CD4-positive, alpha-beta T cell (primary cell): ENCODE measurements around the gene PKIG. TPM values are rescaled to one million over a fixed set of nuclear protein-coding genes. Genes with fewer than 3 reads are reported as not detected.

Experiments used
- ATAC-seq: fragments of 200-7000 bp; cut with Tn5 transposase; one replicate; pipeline ENCODE4 v1.10.0; 2022; ENCODE audit warnings: mild to moderate bottlenecking; ENCODE audit not compliant: poor library complexity
- CTCF ChIA-PET: fragments of 350-600 bp; sonication (Branson Sonifier 250); formaldehyde crosslinking; loops from one replicate; lab custom pipeline; 2021; ENCODE audit warnings: antibody characterized with exemption, inconsistent platforms; lab: Charles Lee
- POLR2A ChIA-PET: fragments of 350-600 bp; sonication (Branson Sonifier 250); formaldehyde crosslinking; loops from one replicate; lab custom pipeline; 2021; ENCODE audit warnings: antibody characterized with exemption, inconsistent platforms; lab: Charles Lee
- DNase-seq, 14 experiments: peaks; one replicate each; pipeline ENCODE4 v3.0.0-alpha.2; 2013 to 2020; ENCODE audit warnings: mixed read lengths in 2 of 14
- H3K27ac ChIP-seq, 2 donors: one replicate each; pipeline versions ENCODE4 v1.5.1 to v1.7.0; 2013; ENCODE audit warnings: low read length in 2 of 2, low read depth in 1 of 2, mild to moderate bottlenecking in 1 of 2
- H3K27me3 ChIP-seq, 2 experiments: 1 replicate in 1 of 2; 2 replicates in 1 of 2; pipeline versions ENCODE4 v1.6.1 to v1.7.0; 2013; ENCODE audit warnings: low read length in 2 of 2, control low read depth in 1 of 2, mild to moderate bottlenecking in 1 of 2, moderate library complexity in 1 of 2; ENCODE audit not compliant: insufficient read depth in 2 of 2, control insufficient read depth in 1 of 2
- H3K36me3 ChIP-seq: one replicate; pipeline ENCODE4 v1.6.1; 2013; ENCODE audit warnings: low read length, control low read depth; ENCODE audit not compliant: insufficient read depth
- H3K4me1 ChIP-seq: one replicate; pipeline ENCODE4 v1.6.1; 2013; ENCODE audit warnings: low read length, control low read depth; ENCODE audit not compliant: insufficient read depth
- H3K4me3 ChIP-seq: one replicate; pipeline ENCODE4 v1.5.1; 2013; ENCODE audit warnings: mild to moderate bottlenecking, low read length, moderate library complexity
- H3K9me3 ChIP-seq, 2 experiments: 1 replicate in 1 of 2; 2 replicates in 1 of 2; pipeline versions ENCODE4 v1.6.1 to v1.7.0; 2013; ENCODE audit warnings: low read length in 2 of 2, mild to moderate bottlenecking in 2 of 2, control low read depth in 1 of 2, moderate library complexity in 1 of 2; ENCODE audit not compliant: control insufficient read depth in 1 of 2, insufficient read depth in 1 of 2
- H3K27ac Mint-ChIP-seq: one replicate; pipeline ENCODE4 v1.8.0; 2020; ENCODE audit warnings: mixed read lengths
- H3K27me3 Mint-ChIP-seq: one replicate; pipeline ENCODE4 v1.8.0; 2021; ENCODE audit warnings: mixed read lengths
- H3K36me3 Mint-ChIP-seq: one replicate; pipeline ENCODE4 v1.8.0; 2021; ENCODE audit warnings: low read depth, mixed read lengths
- H3K4me1 Mint-ChIP-seq: one replicate; pipeline ENCODE4 v1.8.0; 2021; ENCODE audit warnings: low read depth, mixed read lengths
- H3K4me3 Mint-ChIP-seq: one replicate; pipeline ENCODE4 v1.8.0; 2020; ENCODE audit warnings: mild to moderate bottlenecking, mixed read lengths
- H3K9me3 Mint-ChIP-seq: one replicate; pipeline ENCODE4 v1.8.0; 2020; ENCODE audit warnings: mixed read lengths
- CTCF ChIP-seq: fragments of 200-600 bp; IDR thresholded peaks from one replicate; pipeline ENCODE4 v1.8.0; 2022; ENCODE audit warnings: antibody characterized with exemption, mild to moderate bottlenecking
- intact Hi-C, 2 experiments: fragments of 100-400 bp; cut with DNase I in 1 of 2; cut with micrococcal nuclease in 1 of 2; formaldehyde crosslinking; loops; one replicate each; pipeline versions ENCODE4 v1.15.1 to v1.9.0; 2023 to 2025; cut with DNase I, micrococcal nuclease
- polyA plus RNA-seq, 2 donors: library from polyadenylated mRNA; unstranded; fragments of 120-200 nt; gene quantifications; one replicate each; pipeline ENCODE4 v1.2.1, GENCODE V29; 2013
- total RNA-seq, 174 experiments: library from RNA in 2 of 174; stranded (reverse) in 2 of 174; gene quantifications; one replicate each; pipeline ENCODE4 v1.2.3 and lab custom pipeline; 2021 to 2026

PKIG gene
- total RNA-seq (1 to 10 TPM; 1.7 to 2.4 TPM), total RNA-seq (lab: John Stamatoyannopoulos, UW) (0.46 to 12.7 (median 2.3) reads per million in 172 experiments)
- polyA plus RNA-seq (2013, experiment 1 of 2): 2.4 TPM
- 3.8 TPM for polyA plus RNA-seq (2013, experiment 2 of 2)

DNA sequence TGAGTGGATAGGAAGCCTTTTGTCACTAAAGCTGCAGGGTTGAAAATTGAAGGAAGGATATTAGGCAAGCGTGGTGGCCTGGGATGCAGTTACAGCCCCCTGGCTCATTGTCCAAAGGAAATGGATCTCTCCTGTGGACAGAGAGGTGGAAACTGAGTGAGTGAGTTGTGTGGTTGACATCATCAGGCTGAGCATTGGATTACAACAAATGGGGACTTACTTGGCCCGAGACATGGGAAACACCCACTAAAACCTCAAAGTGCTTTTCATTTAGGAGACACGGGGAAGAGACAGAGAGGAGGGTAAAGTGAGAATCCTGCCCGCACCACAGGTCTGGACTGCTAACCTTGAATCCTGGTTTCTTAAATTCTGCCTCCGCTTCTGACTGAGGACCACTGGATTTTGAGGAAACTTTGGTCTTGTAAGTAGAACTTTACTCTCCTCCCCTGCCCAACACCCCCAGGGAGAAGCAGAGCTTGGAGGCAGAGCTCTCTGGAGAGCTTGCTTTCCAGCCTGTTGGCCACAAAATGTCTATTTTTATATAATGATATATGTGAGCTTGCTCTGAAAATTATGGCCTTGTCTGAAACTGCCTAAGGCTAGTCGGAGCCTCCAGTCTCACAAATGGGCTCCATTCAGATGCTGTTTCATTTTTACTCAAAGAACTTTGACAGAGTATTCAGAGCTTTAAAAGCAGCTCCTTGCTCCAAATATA, at the start of gene PKIG:
Gene PKIG (plus strand): TSS at position 269 of the 715 bp plus-strand sequence. CDS start 31,978 bp downstream, outside the sequence.
- H3K4me3 Mint-ChIP-seq: no peak within 1 kb of the TSS

DNA sequence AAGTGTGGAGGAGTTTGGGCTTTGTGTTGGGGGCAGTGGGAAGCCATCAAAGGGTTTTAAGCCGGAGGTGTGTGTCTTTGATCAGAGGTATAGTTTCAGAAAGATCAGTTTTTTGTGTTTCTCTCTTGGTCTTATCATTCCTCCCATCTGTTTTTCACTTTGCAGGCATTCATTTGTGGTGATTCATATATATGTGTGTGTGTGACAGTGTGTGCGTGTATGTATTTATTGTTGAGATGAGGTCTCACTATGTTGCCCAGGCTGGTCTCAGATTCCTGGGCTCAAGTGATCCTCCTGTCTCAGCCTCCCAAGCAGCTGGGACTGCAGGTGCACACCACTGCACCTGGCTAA, 49.4 kb upstream of the PKIG start:
- H3K4me1 ChIP-seq: peaks cover 21% of the 10 kb centered on the region
- no peak for TF ChIP-seq CTCF
- no peaks in the 10 kb centered on the region for H3K27me3 Mint-ChIP-seq
- H3K9me3 ChIP-seq: no peaks in the 10 kb centered on the region
- ATAC-seq: peak; percentile 37
- H3K27ac Mint-ChIP-seq: no peak overlapping the region
- H3K36me3 Mint-ChIP-seq: no peaks in the 10 kb centered on the region
- H3K27me3 ChIP-seq: no peaks in the 10 kb centered on the region
- peak in 4 of 14 experiments; percentile 6 to 45 (median 44) for DNase-seq
- no peak overlapping the region for H3K4me3 Mint-ChIP-seq
- CTCF ChIA-PET: no interaction called here
- POLR2A ChIA-PET: no interaction called here
- H3K36me3 ChIP-seq: no peaks in the 10 kb centered on the region
- H3K4me1 Mint-ChIP-seq: no peaks in the 10 kb centered on the region
- H3K9me3 Mint-ChIP-seq: no peaks in the 10 kb centered on the region
- peak overlapping the region in 1 of 2 donors; percentile 17 for H3K27ac ChIP-seq
- intact Hi-C loops: loop anchor here in 1 of 2 experiments (5.0 kb wide), 1 partner anchor 79 kb away; no protein-coding TSS in a partner anchor
- H3K4me3 ChIP-seq: no peak overlapping the region

More for the DNA sequence above, at the start of gene PKIG:
- Mint-ChIP-seq H3K36me3 (no peaks in the 10 kb centered on the region), H3K9me3 (no peaks in the 10 kb centered on the region), H3K27me3 (no peaks in the 10 kb centered on the region), H3K4me1 (no peaks in the 10 kb centered on the region), H3K27ac (no peak within 1 kb of the TSS)
- CTCF ChIA-PET: no interaction called here
- no peak for DNase-seq
- H3K27me3 ChIP-seq: peaks cover 0 to 2% of the 10 kb centered on the region in 2 experiments
- intact Hi-C loops: no loop called here
- no peak within 1 kb of the TSS for H3K4me3 ChIP-seq
- no peak for TF ChIP-seq CTCF
- no peaks in the 10 kb centered on the region for H3K36me3 ChIP-seq
- H3K9me3 ChIP-seq: no peaks in the 10 kb centered on the region
- no peak within 1 kb of the TSS for H3K27ac ChIP-seq
- no peak for ATAC-seq
- POLR2A ChIA-PET: no interaction called here
- H3K4me1 ChIP-seq: no peaks in the 10 kb centered on the region

GRCh38 chr20:44533928-44534327, 48.5 kb upstream of the PKIG start:
- no peak overlapping the region for H3K27ac Mint-ChIP-seq
- H3K36me3 ChIP-seq: no peaks in the 10 kb centered on the region
- H3K4me1 Mint-ChIP-seq: no peaks in the 10 kb centered on the region
- ATAC-seq (no peak), DNase-seq (peak in 1 of 14 experiments; percentile 24)
- intact Hi-C loops: loop anchor here in 1 of 2 experiments (5.0 kb wide), 1 partner anchor 78 kb away; no protein-coding TSS in a partner anchor
- no peaks in the 10 kb centered on the region for H3K9me3 ChIP-seq
- no peaks in the 10 kb centered on the region for H3K27me3 Mint-ChIP-seq
- no peak overlapping the region for H3K27ac ChIP-seq
- H3K4me3 Mint-ChIP-seq: no peak overlapping the region
- H3K36me3 Mint-ChIP-seq: no peaks in the 10 kb centered on the region
- TF ChIP-seq CTCF: no peak
- H3K4me1 ChIP-seq: peaks cover 21% of the 10 kb centered on the region
- no peaks in the 10 kb centered on the region for H3K9me3 Mint-ChIP-seq
- H3K4me3 ChIP-seq: no peak overlapping the region
- H3K27me3 ChIP-seq: no peaks in the 10 kb centered on the region
- CTCF ChIA-PET: interaction anchor here (0.7 kb wide), 1 partner anchor 844 kb away, joined by 3 read pairs; no protein-coding TSS in a partner anchor
- POLR2A ChIA-PET: no interaction called here
